Endothelial cell of umbilical vein (primary cell): ENCODE results near the gene ZBTB7C. TPM values are rescaled to one million over a fixed set of nuclear protein-coding genes. Genes with fewer than 3 reads are reported as not detected.

Source experiments
- BruUV-seq: library from RNA; stranded (reverse); fragments of 400-500 nt; replicated peaks from 2 replicates; lab custom pipeline; 2021; lab: Mats Ljungman, UMichigan
- CTCF ChIA-PET: fragments of 300-600, 350-600 bp; sonication (Branson Sonifier 250); formaldehyde crosslinking; loops from one replicate; lab custom pipeline; 2021; ENCODE audit warnings: antibody characterized with exemption, inconsistent platforms; lab: Charles Lee
- POLR2A ChIA-PET: fragments of 300-600, 350-600 bp; sonication (Branson Sonifier 250); formaldehyde crosslinking; loops from one replicate; lab custom pipeline; 2021; ENCODE audit warnings: antibody characterized with exemption, inconsistent platforms; lab: Charles Lee
- DNase-seq: peaks from one replicate; pipeline ENCODE4 v3.0.0-alpha.2; 2011; ENCODE audit warnings: low read depth, low spot score
- FAIRE-seq: peaks from 2 replicates; lab custom pipeline; 2011; peaks lifted over from hg19 to GRCh38; lab: Jason Lieb, UNC
- H2AFZ ChIP-seq: 2 replicates; pipeline ENCODE4 v1.6.0; 2012; ENCODE audit warnings: low read depth, low read length, control low read depth, inconsistent platforms
- H3K27ac ChIP-seq: 2 replicates; pipeline ENCODE4 v1.5.1; 2011; ENCODE audit warnings: low read depth, mild to moderate bottlenecking, control low read depth, low read length, moderate library complexity; ENCODE audit not compliant: insufficient read depth
- H3K27me3 ChIP-seq, 2 experiments: 2 replicates each; pipeline versions ENCODE4 v1.6.0 to v1.6.1; 2011; ENCODE audit warnings: low read length in 2 of 2, mixed read lengths in 1 of 2; ENCODE audit not compliant: control insufficient read depth in 2 of 2, insufficient read depth in 2 of 2
- H3K36me3 ChIP-seq, 2 experiments: 2 replicates in 1 of 2; 3 replicates in 1 of 2; pipeline ENCODE4 v1.5.1; 2011; ENCODE audit warnings: low read length in 2 of 2, mild to moderate bottlenecking in 1 of 2, moderate library complexity in 1 of 2; ENCODE audit not compliant: control insufficient read depth in 2 of 2, insufficient read depth in 2 of 2; ENCODE audit errors: extremely low read depth in 1 of 2
- H3K4me1 ChIP-seq: 3 replicates; pipeline ENCODE4 v1.5.1; 2011; ENCODE audit warnings: mild to moderate bottlenecking, low read length; ENCODE audit not compliant: control insufficient read depth, insufficient read depth; ENCODE audit errors: extremely low read depth
- H3K4me2 ChIP-seq: 2 replicates; pipeline ENCODE4 v1.6.1; 2011; ENCODE audit warnings: low read length, control low read depth, mixed read lengths; ENCODE audit not compliant: insufficient read depth
- H3K4me3 ChIP-seq, 3 experiments: fragments of 200-600 bp in 1 of 3; sonication (generic), shearing (Covaris generic) in 1 of 3; replicated peaks in 1 of 3; 2 replicates each; pipeline ENCODE4 v1.5.1; 2011 to 2016; ENCODE audit warnings: control low read depth in 3 of 3, low read length in 3 of 3, mild to moderate bottlenecking in 2 of 3, inconsistent platforms in 1 of 3, low read depth in 1 of 3, moderate library complexity in 1 of 3; ENCODE audit not compliant: insufficient read depth in 1 of 3
- H3K79me2 ChIP-seq: 2 replicates; pipeline ENCODE4 v1.6.0; 2012; ENCODE audit warnings: low read length, inconsistent platforms; ENCODE audit not compliant: control insufficient read depth, insufficient read depth
- H3K9ac ChIP-seq: replicated peaks from 2 replicates; pipeline ENCODE3; 2011; ENCODE audit warnings: low read length, control low read depth; ENCODE audit not compliant: insufficient read depth; ENCODE audit errors: extremely low read depth
- H3K9me1 ChIP-seq: replicated peaks from 3 replicates; pipeline ENCODE4 v1.6.0; 2011; ENCODE audit warnings: mild to moderate bottlenecking, low read length; ENCODE audit not compliant: control insufficient read depth, insufficient read depth; ENCODE audit errors: extremely low read depth
- H3K9me3 ChIP-seq: replicated peaks from 2 replicates; pipeline ENCODE4 v1.5.1; 2012; ENCODE audit warnings: low read length, inconsistent platforms; ENCODE audit not compliant: control insufficient read depth, insufficient read depth
- H4K20me1 ChIP-seq: replicated peaks from 2 replicates; pipeline ENCODE3; 2011; ENCODE audit warnings: mild to moderate bottlenecking, low read length; ENCODE audit not compliant: control insufficient read depth, insufficient read depth; ENCODE audit errors: extremely low read depth
- CTCF ChIP-seq, 2 donors: IDR thresholded peaks; 1 replicate in 1 of 2; 2 replicates in 1 of 2; pipeline ENCODE4 v1.5.1; 2011; ENCODE audit warnings: low read length in 2 of 2, mild to moderate bottlenecking in 2 of 2, moderate library complexity in 2 of 2, control low read depth in 1 of 2, inconsistent platforms in 1 of 2, low read depth in 1 of 2; ENCODE audit not compliant: insufficient read depth in 1 of 2; ENCODE audit errors: extremely low read depth in 1 of 2
- EZH2 ChIP-seq: IDR thresholded peaks from 2 replicates; pipeline ENCODE4 v1.6.1; 2012; ENCODE audit warnings: borderline replicate concordance, low read depth, mild to moderate bottlenecking, moderate library complexity, low read length, inconsistent platforms; ENCODE audit not compliant: severe bottlenecking
- FOS ChIP-seq: IDR thresholded peaks from 2 replicates; pipeline ENCODE4 v1.6.1; 2011; ENCODE audit warnings: mild to moderate bottlenecking, low read length, moderate library complexity, borderline replicate concordance; ENCODE audit not compliant: insufficient read depth
- GATA2 ChIP-seq: IDR thresholded peaks from 2 replicates; pipeline ENCODE4 v1.7.0; 2011; ENCODE audit warnings: low read depth, mild to moderate bottlenecking, moderate library complexity, mixed read lengths, low read length; ENCODE audit not compliant: insufficient read length, insufficient read depth
- JUN ChIP-seq: IDR thresholded peaks from 2 replicates; pipeline ENCODE4 v1.6.1; 2011; ENCODE audit warnings: borderline replicate concordance, low read depth; ENCODE audit not compliant: insufficient read length, insufficient read depth
- MAX ChIP-seq: IDR thresholded peaks from 2 replicates; pipeline ENCODE4 v1.6.1; 2011; ENCODE audit not compliant: insufficient read depth, insufficient read length
- MYC ChIP-seq: IDR thresholded peaks from one replicate; pipeline ENCODE4 v1.6.1; 2011; ENCODE audit warnings: mild to moderate bottlenecking, low read depth, low read length
- POLR2A ChIP-seq: IDR thresholded peaks from 2 replicates; pipeline ENCODE4 v1.6.1; 2012; ENCODE audit warnings: low read depth, mild to moderate bottlenecking, control low read depth, low read length
- POLR2AphosphoS5 ChIP-seq: IDR thresholded peaks from 2 replicates; pipeline ENCODE4 v1.6.1; 2012; ENCODE audit warnings: low read depth, mild to moderate bottlenecking, control low read depth, low read length, moderate library complexity; ENCODE audit not compliant: insufficient read depth
- dilution Hi-C: fragments of 300-500 bp; cut with MboI; formaldehyde crosslinking; loops from one replicate; pipeline ENCODE4 v1.15.0; 2019; ENCODE audit warnings: low sequenced_read_pairs; ENCODE audit not compliant: extremely low pct_ligation_motif_present
- intact Hi-C: fragments of 100-400 bp; cut with micrococcal nuclease; formaldehyde crosslinking; loops from one replicate; pipeline ENCODE4 v1.10.0; 2022
- polyA plus RNA-seq, 4 experiments: library from polyadenylated mRNA; depleted of rRNA in 3 of 4; stranded (reverse) in 3 of 4; unstranded in 1 of 4; fragments of >200 nt; gene quantifications; 2 replicates each; pipeline versions ENCODE4 v1.2.1 to v1.2.3, GENCODE V29; 2011 to 2012; ENCODE audit warnings: missing spikeins in 1 of 4
- total RNA-seq: library from RNA; stranded (reverse); gene quantifications from 2 replicates; pipeline ENCODE4 v1.2.3, GENCODE V29; 2021

The ZBTB7C gene
- total and polyA plus RNA-seq, 2 donors (not counting 3 experiments of a cell fraction or from before 2014, with no cell fraction given): not detected

GRCh38 chr18:48091869-48092497 is 317.2 kb downstream of the ZBTB7C start:
- Histone ChIP-seq H3K27ac (no peak overlapping the region), H3K79me2 (no peaks in the 10 kb centered on the region), H2AFZ (no peak overlapping the region), H3K4me1 (peaks cover 2% of the 10 kb centered on the region), H3K4me2 (no peak overlapping the region), H3K9ac (no peak overlapping the region), H3K36me3 (no peaks in the 10 kb centered on the region), H3K9me1 (no peaks in the 10 kb centered on the region), H3K4me3 (no peak overlapping the region), H3K27me3 (peaks cover 4 to 7% of the 10 kb centered on the region in 2 experiments), H4K20me1 (no peaks in the 10 kb centered on the region), H3K9me3 (no peaks in the 10 kb centered on the region)
- intact Hi-C loops (no loop called here), dilution Hi-C loops (no loop called here)
- DNase-seq: no peak
- ChIA-PET CTCF (no interaction called here), POLR2A (no interaction called here)
- FAIRE-seq: no peak
- TF ChIP-seq MAX (no peak), POLR2A (no peak), CTCF (IDR thresholded peaks at IDR 0.05; ENCODE audit: extremely low read depth in 1 of 2, insufficient read depth in 1 of 2, low read depth in 1 of 2, low read length in 2 of 2) (no peak), EZH2 (no peak), MYC (no peak), POLR2AphosphoS5 (no peak), GATA2 (no peak), JUN (no peak), FOS (no peak)
- no TSS peak for BruUV-seq
